Measurements from ENCODE around the gene KRTAP10-11. TPM values are rescaled to one million over a fixed set of nuclear protein-coding genes. Genes with fewer than 3 reads are reported as not detected.

KRTAP10-11 gene
- total and polyA plus RNA-seq, 2 of the 8 experiments (the other 6 are each of a cell fraction or from before 2014, with no cell fraction given) = not detected

- TF ChIP-seq ATF3 (IDR thresholded peaks at IDR 0.05; ENCODE audit: insufficient read depth, low read depth, low read length) (no peak), PHF8 (conservative IDR thresholded peaks at IDR 0.05; ENCODE audit: low read depth, low read length) (no peak), GABPA (IDR thresholded peaks at IDR 0.05; ENCODE audit: borderline replicate concordance, insufficient read depth, low read length) (no peak), BACH1 (IDR thresholded peaks at IDR 0.05; ENCODE audit: low read length) (no peak), E2F6 (IDR thresholded peaks at IDR 0.05) (no peak), RBBP5 (IDR thresholded peaks at IDR 0.05; ENCODE audit: borderline replicate concordance, low read depth, low read length) (no peak), SP4 (IDR thresholded peaks at IDR 0.05; ENCODE audit: low read length) (no peak)
These were observed 5.5 kb upstream of the KRTAP10-11 start (continued) for GRCh38 chr21:44640761-44641160.
